ENCODE results near the gene CCL21.

DNA sequence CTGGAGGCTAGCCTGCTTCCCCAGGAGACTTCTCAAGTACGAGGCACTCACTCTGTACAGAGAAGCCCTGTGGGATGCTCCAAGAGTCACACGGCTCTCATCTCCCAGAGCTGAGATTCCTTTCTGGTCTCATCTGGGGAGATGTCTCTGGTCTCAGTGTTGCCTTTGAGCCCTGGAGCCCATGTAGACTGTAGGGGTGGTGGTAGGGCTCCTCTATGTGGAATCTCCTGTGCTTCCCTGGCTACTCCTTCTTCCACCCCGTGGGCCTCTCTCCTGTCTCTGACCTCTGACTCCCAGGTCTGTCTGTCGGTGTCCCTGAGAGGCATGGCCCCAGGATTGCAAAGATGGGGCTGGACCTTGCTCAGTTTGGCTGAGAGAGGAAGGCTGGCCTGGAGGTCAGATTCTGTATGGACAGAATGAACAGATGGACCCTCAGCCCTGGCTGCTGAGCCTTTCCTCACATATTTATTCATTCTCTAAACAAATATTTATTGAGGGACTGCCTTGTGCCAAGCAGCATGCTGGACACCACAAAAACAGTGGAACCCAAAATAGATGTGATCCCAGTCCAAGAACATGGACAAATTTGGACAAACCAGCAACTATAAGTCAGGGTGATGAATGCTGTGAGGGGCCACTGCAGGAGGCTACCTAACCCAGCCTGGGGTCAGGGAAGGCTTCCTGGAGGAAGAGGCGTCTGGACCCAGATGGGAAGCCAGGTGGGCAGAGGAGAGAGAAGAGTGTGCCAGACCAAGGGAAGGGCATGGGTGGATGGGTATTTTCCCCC lies 21.4 kb downstream of the CCL21 start:
- TF ChIP-seq CEBPB (IDR thresholded peaks at IDR 0.05): no peak
- TF ChIP-seq JUN (IDR thresholded peaks at IDR 0.05): no peak
- no peak for TF ChIP-seq CBX8 (IDR thresholded peaks at IDR 0.05)
- no peak for TF ChIP-seq NFE2L2 (conservative IDR thresholded peaks at IDR 0.05; ENCODE audit: low read length)
- TF ChIP-seq, protein P1, sequence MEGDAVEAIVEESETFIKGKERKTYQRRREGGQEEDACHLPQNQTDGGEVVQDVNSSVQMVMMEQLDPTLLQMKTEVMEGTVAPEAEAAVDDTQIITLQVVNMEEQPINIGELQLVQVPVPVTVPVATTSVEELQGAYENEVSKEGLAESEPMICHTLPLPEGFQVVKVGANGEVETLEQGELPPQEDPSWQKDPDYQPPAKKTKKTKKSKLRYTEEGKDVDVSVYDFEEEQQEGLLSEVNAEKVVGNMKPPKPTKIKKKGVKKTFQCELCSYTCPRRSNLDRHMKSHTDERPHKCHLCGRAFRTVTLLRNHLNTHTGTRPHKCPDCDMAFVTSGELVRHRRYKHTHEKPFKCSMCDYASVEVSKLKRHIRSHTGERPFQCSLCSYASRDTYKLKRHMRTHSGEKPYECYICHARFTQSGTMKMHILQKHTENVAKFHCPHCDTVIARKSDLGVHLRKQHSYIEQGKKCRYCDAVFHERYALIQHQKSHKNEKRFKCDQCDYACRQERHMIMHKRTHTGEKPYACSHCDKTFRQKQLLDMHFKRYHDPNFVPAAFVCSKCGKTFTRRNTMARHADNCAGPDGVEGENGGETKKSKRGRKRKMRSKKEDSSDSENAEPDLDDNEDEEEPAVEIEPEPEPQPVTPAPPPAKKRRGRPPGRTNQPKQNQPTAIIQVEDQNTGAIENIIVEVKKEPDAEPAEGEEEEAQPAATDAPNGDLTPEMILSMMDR (IDR thresholded peaks at IDR 0.05): no peak
- TF ChIP-seq RFX5 (IDR thresholded peaks at IDR 0.05): no peak
- TF ChIP-seq POLR2A (IDR thresholded peaks at IDR 0.05; ENCODE audit: low read length): no peak
- no peak for TF ChIP-seq HDAC2 (IDR thresholded peaks at IDR 0.05)
- TF ChIP-seq ZC3H11A (IDR thresholded peaks at IDR 0.05): no peak
- TF ChIP-seq, protein P2, sequence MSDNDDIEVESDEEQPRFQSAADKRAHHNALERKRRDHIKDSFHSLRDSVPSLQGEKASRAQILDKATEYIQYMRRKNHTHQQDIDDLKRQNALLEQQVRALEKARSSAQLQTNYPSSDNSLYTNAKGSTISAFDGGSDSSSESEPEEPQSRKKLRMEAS (IDR thresholded peaks at IDR 0.05): no peak
- no peak for TF ChIP-seq EP300 (IDR thresholded peaks at IDR 0.05)
- TF ChIP-seq CHD2 (IDR thresholded peaks at IDR 0.05; ENCODE audit: low read length, partially characterized antibody): no peak
- TF ChIP-seq, protein P3, sequence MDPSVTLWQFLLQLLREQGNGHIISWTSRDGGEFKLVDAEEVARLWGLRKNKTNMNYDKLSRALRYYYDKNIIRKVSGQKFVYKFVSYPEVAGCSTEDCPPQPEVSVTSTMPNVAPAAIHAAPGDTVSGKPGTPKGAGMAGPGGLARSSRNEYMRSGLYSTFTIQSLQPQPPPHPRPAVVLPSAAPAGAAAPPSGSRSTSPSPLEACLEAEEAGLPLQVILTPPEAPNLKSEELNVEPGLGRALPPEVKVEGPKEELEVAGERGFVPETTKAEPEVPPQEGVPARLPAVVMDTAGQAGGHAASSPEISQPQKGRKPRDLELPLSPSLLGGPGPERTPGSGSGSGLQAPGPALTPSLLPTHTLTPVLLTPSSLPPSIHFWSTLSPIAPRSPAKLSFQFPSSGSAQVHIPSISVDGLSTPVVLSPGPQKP (IDR thresholded peaks at IDR 0.05; ENCODE audit: low read depth, low read length): no peak
- no peak for TF ChIP-seq RCOR1 (IDR thresholded peaks at IDR 0.05; ENCODE audit: low read depth, low read length)
